A673 (cell line): ENCODE measurements around the gene LTBP4. TPM values are rescaled to one million over a fixed set of nuclear protein-coding genes. Genes with fewer than 3 reads are reported as not detected.

Source experiments
- Bru-seq: library from RNA; stranded (reverse); fragments of 400-500 nt; gene quantifications from one replicate; lab custom pipeline; 2021; lab: Mats Ljungman, UMichigan
- BruChase-seq, 2 experiments: library from RNA; stranded (reverse); fragments of 400-500 nt; gene quantifications; one replicate each; lab custom pipeline; 2021; lab: Mats Ljungman, UMichigan
- BruUV-seq: library from RNA; stranded (reverse); fragments of 400-500 nt; replicated peaks from 2 replicates; lab custom pipeline; 2021; lab: Mats Ljungman, UMichigan
- CTCF ChIA-PET: fragments of 300-600 bp; sonication (Branson Sonifier 250); formaldehyde crosslinking; loops from one replicate; lab custom pipeline; 2022; ENCODE audit warnings: antibody characterized with exemption; lab: Charles Lee
- POLR2A ChIA-PET: fragments of 300-600 bp; sonication (Branson Sonifier 250); formaldehyde crosslinking; loops from one replicate; lab custom pipeline; 2022; ENCODE audit warnings: antibody characterized with exemption; ENCODE audit not compliant: low non-redundant PET; lab: Charles Lee
- DNase-seq: peaks from one replicate; pipeline ENCODE4 v3.0.0-alpha.2; 2015; ENCODE audit warnings: low spot score
- H3K27ac ChIP-seq: fragments of 200-600 bp; sonication (generic); 2 replicates; pipeline ENCODE4 v1.5.1; 2016; ENCODE audit warnings: mixed run types, low read depth, mild to moderate bottlenecking, mixed read lengths, antibody characterized with exemption, low read length; ENCODE audit not compliant: poor library complexity, severe bottlenecking
- H3K27me3 ChIP-seq: fragments of 200-600 bp; sonication (generic); replicated peaks from 2 replicates; pipeline ENCODE4 v1.6.1; 2017; ENCODE audit warnings: mixed run types, low read depth, mild to moderate bottlenecking, mixed read lengths, antibody characterized with exemption, low read length; ENCODE audit not compliant: insufficient read depth, poor library complexity
- H3K36me3 ChIP-seq: fragments of 200-600 bp; sonication (generic); 2 replicates; pipeline ENCODE4 v1.6.1; 2016; ENCODE audit warnings: mixed run types, mild to moderate bottlenecking, mixed read lengths, antibody characterized with exemption, low read length; ENCODE audit not compliant: insufficient read depth, poor library complexity, severe bottlenecking
- H3K4me1 ChIP-seq: fragments of 200-600 bp; sonication (generic); 2 replicates; pipeline ENCODE4 v1.6.1; 2017; ENCODE audit warnings: mixed run types, mild to moderate bottlenecking, mixed read lengths, antibody characterized with exemption, low read length; ENCODE audit not compliant: insufficient read depth, poor library complexity, severe bottlenecking
- H3K4me3 ChIP-seq: fragments of 200-600 bp; sonication (generic); 2 replicates; pipeline ENCODE4 v1.5.1; 2016; ENCODE audit warnings: low read depth, mixed run types, mild to moderate bottlenecking, mixed read lengths, low read length; ENCODE audit not compliant: poor library complexity, severe bottlenecking
- H3K9me3 ChIP-seq: fragments of 200-600 bp; sonication (generic); 2 replicates; pipeline ENCODE4 v1.6.1; 2016; ENCODE audit warnings: mixed run types, low read depth, mild to moderate bottlenecking, mixed read lengths, antibody characterized with exemption, low read length; ENCODE audit not compliant: poor library complexity, severe bottlenecking
- CTCF ChIP-seq: fragments of 300-800, 200-600 bp; sonication (generic); conservative IDR thresholded peaks from 2 replicates; pipeline ENCODE4 v1.5.1; 2017; ENCODE audit warnings: low read depth, mild to moderate bottlenecking, antibody characterized with exemption, low read length, moderate library complexity, mixed read lengths
- EZH2 ChIP-seq: fragments of 200-600 bp; sonication (generic); IDR thresholded peaks from 2 replicates; pipeline ENCODE4 v1.6.1; 2017; ENCODE audit warnings: borderline replicate concordance, low read depth, mild to moderate bottlenecking, mixed read lengths, antibody characterized with exemption, low read length; ENCODE audit not compliant: poor library complexity, severe bottlenecking
- intact Hi-C: fragments of 100-400 bp; cut with micrococcal nuclease; formaldehyde crosslinking; loops from one replicate; pipeline ENCODE4 v1.10.0; 2022; ENCODE audit not compliant: unreplicated experiment
- long read RNA-seq: library from polyadenylated mRNA; stranded (forward); transcript quantifications from one replicate; pipeline ENCODE4 v2.0.0, GENCODE V29; 2022
- total RNA-seq: library from RNA; stranded (reverse); gene quantifications from 2 replicates; pipeline ENCODE4 v1.2.3, GENCODE V29; 2021

LTBP4 gene
- total RNA-seq, result 139 and 178 TPM in 2 replicates
- percentile 62 among the genes with signal in this experiment for Bru-seq, nascent RNA
- BruChase-seq, experiment 1, labeled RNA remaining after a 2-hour chase, result percentile 67 among the genes with signal in this experiment
- percentile 78 among the genes with signal in this experiment for BruChase-seq, experiment 2, labeled RNA remaining after a 6-hour chase
- long read RNA-seq, full-length matches to known transcripts, result 9 of 117 reads
- long read RNA-seq, partial matches to known transcripts, result 59 of 117 reads
- long read RNA-seq, other reads (novel, unspliced or antisense), result 49 of 117 reads

- peak; percentile 59 for DNase-seq
- no peaks in the 10 kb centered on the region for H3K27me3 ChIP-seq
- intact Hi-C loops, result loop anchor here (5.0 kb wide), 1 partner anchor 159 kb away; the partner anchor contains the start of gene SERTAD3
- peak within 1 kb of the TSS; percentile 61 for H3K4me3 ChIP-seq
- POLR2A ChIA-PET, result interaction anchor here (0.7 kb wide), 1 partner anchor 17 kb away, joined by 3 read pairs; no protein-coding TSS in a partner anchor
- BruUV-seq, result no TSS peak
- TF ChIP-seq EZH2 (no peak), CTCF (peak; percentile 24; the same call in 1 of the 2 replicates)
- H3K27ac ChIP-seq, result peak within 1 kb of the TSS; percentile 94
- CTCF ChIA-PET, result interaction anchor here (0.9 kb wide), 1 partner anchor 14 kb away, joined by 3 read pairs; no protein-coding TSS in a partner anchor
- peaks cover 52% of the 10 kb centered on the region for H3K4me1 ChIP-seq
- no peaks in the 10 kb centered on the region for H3K9me3 ChIP-seq
- no peaks in the 10 kb centered on the region for H3K36me3 ChIP-seq
Observed at GRCh38 chr19:40601134-40601974, at the start of gene LTBP4. LTBP4 (plus strand) TSS chr19:40601369; CDS start chr19:40601388, 19 bp downstream.

GRCh38 chr19:40552848-40553247, 48.3 kb upstream of the LTBP4 start:
- POLR2A ChIA-PET, result no interaction called here
- CTCF ChIA-PET, result no interaction called here
- no peak overlapping the region for H3K4me3 ChIP-seq
- peaks cover 3% of the 10 kb centered on the region for H3K4me1 ChIP-seq
- TF ChIP-seq CTCF (no peak), EZH2 (no peak)
- no peaks in the 10 kb centered on the region for H3K9me3 ChIP-seq
- no TSS peak for BruUV-seq
- intact Hi-C loops, result no loop called here
- H3K27ac ChIP-seq, result no peak overlapping the region
- DNase-seq, result no peak
- H3K27me3 ChIP-seq, result no peaks in the 10 kb centered on the region
- no peaks in the 10 kb centered on the region for H3K36me3 ChIP-seq
